Endothelial cell of umbilical vein (primary cell): ENCODE data around the gene RMDN3. TPM values are rescaled to one million over a fixed set of nuclear protein-coding genes. Genes with fewer than 3 reads are reported as not detected.
A peak's percentile ranks its signal among the peaks of the same experiment; 100 is the strongest.

ENCODE experiments used
- BruUV-seq: library from RNA; stranded (reverse); fragments of 400-500 nt; replicated peaks from 2 replicates; lab custom pipeline; 2021; lab: Mats Ljungman, UMichigan
- CTCF ChIA-PET: fragments of 300-600, 350-600 bp; sonication (Branson Sonifier 250); formaldehyde crosslinking; loops from one replicate; lab custom pipeline; 2021; ENCODE audit warnings: antibody characterized with exemption, inconsistent platforms; lab: Charles Lee
- POLR2A ChIA-PET: fragments of 300-600, 350-600 bp; sonication (Branson Sonifier 250); formaldehyde crosslinking; loops from one replicate; lab custom pipeline; 2021; ENCODE audit warnings: antibody characterized with exemption, inconsistent platforms; lab: Charles Lee
- DNase-seq: peaks from one replicate; pipeline ENCODE4 v3.0.0-alpha.2; 2011; ENCODE audit warnings: low read depth, low spot score
- FAIRE-seq: peaks from 2 replicates; lab custom pipeline; 2011; peaks lifted over from hg19 to GRCh38; lab: Jason Lieb, UNC
- H2AFZ ChIP-seq: 2 replicates; pipeline ENCODE4 v1.6.0; 2012; ENCODE audit warnings: low read depth, low read length, control low read depth, inconsistent platforms
- H3K27ac ChIP-seq: 2 replicates; pipeline ENCODE4 v1.5.1; 2011; ENCODE audit warnings: low read depth, mild to moderate bottlenecking, control low read depth, low read length, moderate library complexity; ENCODE audit not compliant: insufficient read depth
- H3K27me3 ChIP-seq, 2 experiments: 2 replicates each; pipeline versions ENCODE4 v1.6.0 to v1.6.1; 2011; ENCODE audit warnings: low read length in 2 of 2, mixed read lengths in 1 of 2; ENCODE audit not compliant: control insufficient read depth in 2 of 2, insufficient read depth in 2 of 2
- H3K36me3 ChIP-seq, 2 experiments: 2 replicates in 1 of 2; 3 replicates in 1 of 2; pipeline ENCODE4 v1.5.1; 2011; ENCODE audit warnings: low read length in 2 of 2, mild to moderate bottlenecking in 1 of 2, moderate library complexity in 1 of 2; ENCODE audit not compliant: control insufficient read depth in 2 of 2, insufficient read depth in 2 of 2; ENCODE audit errors: extremely low read depth in 1 of 2
- H3K4me1 ChIP-seq: 3 replicates; pipeline ENCODE4 v1.5.1; 2011; ENCODE audit warnings: mild to moderate bottlenecking, low read length; ENCODE audit not compliant: control insufficient read depth, insufficient read depth; ENCODE audit errors: extremely low read depth
- H3K4me2 ChIP-seq: 2 replicates; pipeline ENCODE4 v1.6.1; 2011; ENCODE audit warnings: low read length, control low read depth, mixed read lengths; ENCODE audit not compliant: insufficient read depth
- H3K4me3 ChIP-seq, 3 experiments: fragments of 200-600 bp in 1 of 3; sonication (generic), shearing (Covaris generic) in 1 of 3; replicated peaks in 1 of 3; 2 replicates each; pipeline ENCODE4 v1.5.1; 2011 to 2016; ENCODE audit warnings: control low read depth in 3 of 3, low read length in 3 of 3, mild to moderate bottlenecking in 2 of 3, inconsistent platforms in 1 of 3, low read depth in 1 of 3, moderate library complexity in 1 of 3; ENCODE audit not compliant: insufficient read depth in 1 of 3
- H3K79me2 ChIP-seq: 2 replicates; pipeline ENCODE4 v1.6.0; 2012; ENCODE audit warnings: low read length, inconsistent platforms; ENCODE audit not compliant: control insufficient read depth, insufficient read depth
- H3K9ac ChIP-seq: replicated peaks from 2 replicates; pipeline ENCODE3; 2011; ENCODE audit warnings: low read length, control low read depth; ENCODE audit not compliant: insufficient read depth; ENCODE audit errors: extremely low read depth
- H3K9me1 ChIP-seq: replicated peaks from 3 replicates; pipeline ENCODE4 v1.6.0; 2011; ENCODE audit warnings: mild to moderate bottlenecking, low read length; ENCODE audit not compliant: control insufficient read depth, insufficient read depth; ENCODE audit errors: extremely low read depth
- H3K9me3 ChIP-seq: replicated peaks from 2 replicates; pipeline ENCODE4 v1.5.1; 2012; ENCODE audit warnings: low read length, inconsistent platforms; ENCODE audit not compliant: control insufficient read depth, insufficient read depth
- H4K20me1 ChIP-seq: replicated peaks from 2 replicates; pipeline ENCODE3; 2011; ENCODE audit warnings: mild to moderate bottlenecking, low read length; ENCODE audit not compliant: control insufficient read depth, insufficient read depth; ENCODE audit errors: extremely low read depth
- CTCF ChIP-seq, 2 donors: IDR thresholded peaks; 1 replicate in 1 of 2; 2 replicates in 1 of 2; pipeline ENCODE4 v1.5.1; 2011; ENCODE audit warnings: low read length in 2 of 2, mild to moderate bottlenecking in 2 of 2, moderate library complexity in 2 of 2, control low read depth in 1 of 2, inconsistent platforms in 1 of 2, low read depth in 1 of 2; ENCODE audit not compliant: insufficient read depth in 1 of 2; ENCODE audit errors: extremely low read depth in 1 of 2
- FOS ChIP-seq: IDR thresholded peaks from 2 replicates; pipeline ENCODE4 v1.6.1; 2011; ENCODE audit warnings: mild to moderate bottlenecking, low read length, moderate library complexity, borderline replicate concordance; ENCODE audit not compliant: insufficient read depth
- GATA2 ChIP-seq: IDR thresholded peaks from 2 replicates; pipeline ENCODE4 v1.7.0; 2011; ENCODE audit warnings: low read depth, mild to moderate bottlenecking, moderate library complexity, mixed read lengths, low read length; ENCODE audit not compliant: insufficient read length, insufficient read depth
- MYC ChIP-seq: IDR thresholded peaks from one replicate; pipeline ENCODE4 v1.6.1; 2011; ENCODE audit warnings: mild to moderate bottlenecking, low read depth, low read length
- POLR2AphosphoS5 ChIP-seq: IDR thresholded peaks from 2 replicates; pipeline ENCODE4 v1.6.1; 2012; ENCODE audit warnings: low read depth, mild to moderate bottlenecking, control low read depth, low read length, moderate library complexity; ENCODE audit not compliant: insufficient read depth
- dilution Hi-C: fragments of 300-500 bp; cut with MboI; formaldehyde crosslinking; loops from one replicate; pipeline ENCODE4 v1.15.0; 2019; ENCODE audit warnings: low sequenced_read_pairs; ENCODE audit not compliant: extremely low pct_ligation_motif_present
- intact Hi-C: fragments of 100-400 bp; cut with micrococcal nuclease; formaldehyde crosslinking; loops from one replicate; pipeline ENCODE4 v1.10.0; 2022
- polyA plus RNA-seq, 4 experiments: library from polyadenylated mRNA; depleted of rRNA in 3 of 4; stranded (reverse) in 3 of 4; unstranded in 1 of 4; fragments of >200 nt; gene quantifications; 2 replicates each; pipeline versions ENCODE4 v1.2.1 to v1.2.3, GENCODE V29; 2011 to 2012; ENCODE audit warnings: missing spikeins in 1 of 4
- total RNA-seq: library from RNA; stranded (reverse); gene quantifications from 2 replicates; pipeline ENCODE4 v1.2.3, GENCODE V29; 2021

Gene RMDN3
- total and polyA plus RNA-seq, 2 donors (not counting 3 experiments of a cell fraction or from before 2014, with no cell fraction given): 20.1 to 37.2 TPM

- H3K9me1 ChIP-seq: no peaks in the 10 kb centered on the region
- CTCF ChIA-PET: interaction anchor here (0.9 to 2.9 kb wide), 7 partner anchors 9 to 127 kb away, joined by 3 to 8 read pairs (median 5); partner anchors contain the start of genes RAD51 and VPS18
- H3K36me3 ChIP-seq: peaks cover 0 to 2% of the 10 kb centered on the region in 2 experiments
- POLR2A ChIA-PET: no interaction called here
- H3K4me2 ChIP-seq: no peak overlapping the region
- dilution Hi-C loops (no loop called here), intact Hi-C loops (no loop called here)
- no peaks in the 10 kb centered on the region for H3K27me3 ChIP-seq
- no peak overlapping the region for H3K27ac ChIP-seq
- no peak for DNase-seq
- no peak for FAIRE-seq
- no peak overlapping the region for H2AFZ ChIP-seq
- peaks cover 43% of the 10 kb centered on the region for H3K4me1 ChIP-seq
- BruUV-seq: no TSS peak
- H3K9me3 ChIP-seq: no peaks in the 10 kb centered on the region
- no peak overlapping the region for H3K9ac ChIP-seq
- TF ChIP-seq CTCF (IDR thresholded peaks at IDR 0.05; ENCODE audit: extremely low read depth in 1 of 2, insufficient read depth in 1 of 2, low read depth in 1 of 2, low read length in 2 of 2) (no peak), MYC (no peak), GATA2 (no peak), FOS (peak; percentile 10), POLR2AphosphoS5 (no peak)
- H4K20me1 ChIP-seq: no peaks in the 10 kb centered on the region
- H3K4me3 ChIP-seq: no peak overlapping the region
- H3K79me2 ChIP-seq: no peaks in the 10 kb centered on the region
Observed at GRCh38 chr15:40766906-40767837, 12.1 kb upstream of the RMDN3 start.
